Measurements from ENCODE around the gene SHCBP1L.
A peak's percentile ranks its signal among the peaks of the same experiment; 100 is the strongest.

The SHCBP1L gene

DNA sequence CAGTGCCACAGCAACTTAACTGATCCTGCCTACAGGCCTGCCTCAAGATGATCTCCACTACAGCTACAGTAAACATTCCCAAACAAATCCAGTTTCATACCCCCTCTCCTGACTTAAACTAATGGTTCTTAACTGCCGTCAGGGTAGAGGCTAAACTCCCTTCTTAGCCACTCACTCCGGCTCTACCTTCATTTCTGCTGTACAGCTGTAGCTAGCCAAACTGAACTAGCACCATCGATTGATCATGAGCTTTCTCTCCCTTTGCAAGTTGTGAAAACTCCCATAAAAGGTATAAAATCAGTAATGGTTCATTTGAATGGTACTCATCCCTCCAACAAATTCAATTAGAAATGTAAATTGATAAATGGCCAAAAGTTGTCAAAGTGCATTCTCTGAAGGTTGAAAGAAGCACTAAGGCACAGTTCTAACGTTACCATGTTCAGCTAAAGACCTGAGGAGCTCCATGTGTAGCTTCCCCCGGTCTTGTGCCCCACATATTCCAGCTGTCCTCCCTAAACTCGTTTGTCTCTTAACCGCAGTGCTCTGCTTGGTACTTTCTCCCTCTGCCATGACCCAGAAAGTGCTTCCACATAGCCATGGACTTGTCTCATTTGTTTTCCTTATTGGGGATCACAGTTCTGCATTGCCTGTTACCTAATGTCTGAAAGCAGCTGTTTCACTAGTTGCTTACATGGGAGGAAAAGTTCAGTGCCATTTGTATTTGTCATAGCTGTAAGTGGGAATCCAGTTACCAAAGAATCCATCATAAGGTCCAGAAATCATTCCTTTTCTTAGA lies 64.0 kb downstream of the SHCBP1L start:
- 0 out of 2 replicates have a peak, but pooled peaks cover 5% of the 10 kb centered on the region for H3K4me1 ChIP-seq (ENCODE audit: insufficient read depth, low read length)
- H3K27ac ChIP-seq (ENCODE audit: low read depth, low read length), result no peak overlapping the region
- no peaks in the 10 kb centered on the region for H3K9me3 ChIP-seq (ENCODE audit: insufficient read depth, low read depth, low read length)
- H3K9ac ChIP-seq (ENCODE audit: low read depth, low read length), result no peak overlapping the region
- H3K4me3 ChIP-seq (ENCODE audit: low read length), result no peak overlapping the region
- peaks cover 55% of the 10 kb centered on the region for H3K36me3 ChIP-seq (ENCODE audit: insufficient read depth, low read length)
- 73% methylated on average over 7 of the region's 7 CpGs for WGBS
- H3K27me3 ChIP-seq (ENCODE audit: insufficient read depth, low read length), result no peaks in the 10 kb centered on the region

DNA sequence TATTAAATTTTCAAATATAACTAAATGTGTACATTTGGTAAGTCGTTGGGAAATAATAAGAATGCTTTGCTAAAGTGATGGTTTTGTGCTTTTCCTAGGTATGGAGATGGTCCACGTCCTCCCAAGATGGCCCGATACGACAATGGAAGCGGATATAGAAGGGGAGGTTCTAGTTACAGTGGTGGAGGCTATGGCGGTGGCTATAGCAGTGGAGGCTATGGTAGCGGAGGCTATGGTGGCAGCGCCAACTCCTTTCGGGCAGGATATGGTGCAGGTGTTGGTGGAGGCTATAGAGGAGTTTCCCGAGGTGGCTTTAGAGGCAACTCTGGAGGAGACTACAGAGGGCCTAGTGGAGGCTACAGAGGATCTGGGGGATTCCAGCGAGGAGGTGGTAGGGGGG lies 66.0 kb downstream of the SHCBP1L start:
- peaks cover 73% of the 10 kb centered on the region for H3K36me3 ChIP-seq (ENCODE audit: insufficient read depth, low read length)
- 0 out of 2 replicates have a peak, but pooled peaks cover 5% of the 10 kb centered on the region for H3K4me1 ChIP-seq (ENCODE audit: insufficient read depth, low read length)
- H3K4me3 ChIP-seq (ENCODE audit: low read length), result no peak overlapping the region
- H3K9me3 ChIP-seq (ENCODE audit: insufficient read depth, low read depth, low read length), result no peaks in the 10 kb centered on the region
- H3K9ac ChIP-seq (ENCODE audit: low read depth, low read length), result no peak overlapping the region
- no peaks in the 10 kb centered on the region for H3K27me3 ChIP-seq (ENCODE audit: insufficient read depth, low read length)
- 96% methylated on average over 11 of the region's 11 CpGs for WGBS
- no peak overlapping the region for H3K27ac ChIP-seq (ENCODE audit: low read depth, low read length)

DNA sequence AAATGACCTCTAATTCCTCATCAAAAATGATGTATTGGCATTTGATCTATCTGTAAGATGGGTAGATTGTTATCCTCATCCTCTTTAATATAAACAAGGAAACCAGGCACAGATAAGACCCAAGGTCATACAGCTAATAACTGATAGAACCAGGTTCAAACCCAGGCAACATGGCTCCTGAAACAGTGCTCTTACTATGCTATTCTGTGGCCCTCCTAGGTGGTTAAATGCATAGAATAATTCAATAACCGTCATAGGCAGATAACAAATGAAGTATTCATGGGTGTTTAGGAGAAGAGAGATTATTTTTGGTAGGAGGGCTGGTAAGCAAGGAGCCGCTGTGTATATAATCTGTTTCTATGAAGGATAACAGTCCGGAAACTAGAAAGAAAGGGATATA lies 67.4 kb downstream of the SHCBP1L start:
- H3K27ac ChIP-seq (ENCODE audit: low read depth, low read length), result no peak overlapping the region
- peaks cover 87% of the 10 kb centered on the region for H3K36me3 ChIP-seq (ENCODE audit: insufficient read depth, low read length)
- no peaks in the 10 kb centered on the region for H3K27me3 ChIP-seq (ENCODE audit: insufficient read depth, low read length)
- no peak overlapping the region for H3K4me3 ChIP-seq (ENCODE audit: low read length)
- H3K9me3 ChIP-seq (ENCODE audit: insufficient read depth, low read depth, low read length), result no peaks in the 10 kb centered on the region
- WGBS, result 97% methylated on average over 3 of the region's 3 CpGs
- no peak overlapping the region for H3K9ac ChIP-seq (ENCODE audit: low read depth, low read length)
- no peaks in the 10 kb centered on the region for H3K4me1 ChIP-seq (ENCODE audit: insufficient read depth, low read length)

DNA sequence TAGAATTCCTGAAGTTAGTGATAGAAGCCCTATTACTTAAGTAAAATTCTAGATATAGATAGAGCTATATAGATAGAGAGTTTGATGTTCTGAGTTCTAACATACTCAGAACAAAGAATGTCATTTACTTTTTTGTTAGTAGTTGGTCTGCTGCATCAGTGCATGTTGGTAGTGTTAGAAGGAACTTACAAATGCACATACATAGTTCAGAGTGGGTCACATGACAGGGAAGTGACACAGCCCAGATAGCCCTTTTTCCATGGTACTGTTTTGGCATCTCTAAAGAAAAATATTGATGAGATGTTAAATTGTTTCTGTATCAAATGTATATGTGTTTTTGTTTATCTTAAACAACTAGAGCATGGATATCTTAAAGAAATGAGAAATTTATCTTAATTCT lies 68.1 kb downstream of the SHCBP1L start:
- Histone ChIP-seq H3K9me3 (ENCODE audit: insufficient read depth, low read depth, low read length) (no peaks in the 10 kb centered on the region), H3K4me3 (ENCODE audit: low read length) (no peak overlapping the region), H3K27me3 (ENCODE audit: insufficient read depth, low read length) (no peaks in the 10 kb centered on the region), H3K9ac (ENCODE audit: low read depth, low read length) (no peak overlapping the region), H3K4me1 (ENCODE audit: insufficient read depth, low read length) (no peaks in the 10 kb centered on the region), H3K27ac (ENCODE audit: low read depth, low read length) (no peak overlapping the region), H3K36me3 (ENCODE audit: insufficient read depth, low read length) (peaks cover 94% of the 10 kb centered on the region)

DNA sequence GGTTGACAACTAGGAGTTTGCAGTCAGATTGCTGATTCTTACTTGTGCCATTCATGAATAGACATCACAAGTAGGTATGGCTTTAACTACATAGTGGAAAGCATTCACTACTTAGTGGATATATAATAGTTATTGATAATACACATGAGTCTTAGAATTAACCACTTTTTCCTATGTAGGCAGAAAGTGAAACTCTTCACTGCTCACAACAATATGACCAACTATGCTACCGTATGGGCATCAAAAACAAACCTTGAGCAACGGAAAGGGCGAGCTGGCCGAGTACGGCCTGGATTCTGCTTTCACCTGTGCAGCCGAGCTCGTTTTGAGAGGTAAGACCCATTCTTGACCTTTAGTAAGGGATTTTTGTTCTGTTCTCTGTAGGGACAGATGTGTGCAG lies 75.1 kb downstream of the SHCBP1L start:
- Histone ChIP-seq H3K36me3 (ENCODE audit: insufficient read depth, low read length) (peaks cover 99% of the 10 kb centered on the region), H3K9ac (ENCODE audit: low read depth, low read length) (no peak overlapping the region), H3K9me3 (ENCODE audit: insufficient read depth, low read depth, low read length) (no peaks in the 10 kb centered on the region), H3K4me3 (ENCODE audit: low read length) (no peak overlapping the region), H3K4me1 (ENCODE audit: insufficient read depth, low read length) (no peaks in the 10 kb centered on the region), H3K27ac (ENCODE audit: low read depth, low read length) (no peak overlapping the region), H3K27me3 (ENCODE audit: insufficient read depth, low read length) (no peaks in the 10 kb centered on the region)
- 96% methylated on average over 7 of the region's 7 CpGs for WGBS

DNA sequence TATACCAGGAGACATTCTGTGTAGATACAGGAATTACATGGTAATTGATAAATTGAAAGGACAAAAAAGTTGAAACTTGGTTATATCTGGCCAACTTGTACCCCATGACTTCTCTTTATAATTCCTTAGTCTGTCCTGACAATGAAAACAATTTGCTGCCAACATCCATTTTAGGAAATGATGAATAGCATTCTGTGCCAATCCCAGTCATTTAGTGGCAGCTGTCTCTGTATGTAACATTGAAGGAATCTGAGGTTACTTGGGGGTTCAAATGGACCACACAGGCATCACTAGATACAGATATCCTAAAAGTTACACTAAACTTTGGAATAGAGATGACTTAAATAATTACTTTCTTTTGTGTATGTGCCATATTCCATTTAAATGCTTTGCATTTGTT lies 75.6 kb downstream of the SHCBP1L start:
- Histone ChIP-seq H3K36me3 (ENCODE audit: insufficient read depth, low read length) (peaks cover 100% of the 10 kb centered on the region), H3K4me1 (ENCODE audit: insufficient read depth, low read length) (no peaks in the 10 kb centered on the region), H3K27me3 (ENCODE audit: insufficient read depth, low read length) (no peaks in the 10 kb centered on the region), H3K9ac (ENCODE audit: low read depth, low read length) (no peak overlapping the region), H3K9me3 (ENCODE audit: insufficient read depth, low read depth, low read length) (no peaks in the 10 kb centered on the region), H3K27ac (ENCODE audit: low read depth, low read length) (no peak overlapping the region), H3K4me3 (ENCODE audit: low read length) (no peak overlapping the region)

DNA sequence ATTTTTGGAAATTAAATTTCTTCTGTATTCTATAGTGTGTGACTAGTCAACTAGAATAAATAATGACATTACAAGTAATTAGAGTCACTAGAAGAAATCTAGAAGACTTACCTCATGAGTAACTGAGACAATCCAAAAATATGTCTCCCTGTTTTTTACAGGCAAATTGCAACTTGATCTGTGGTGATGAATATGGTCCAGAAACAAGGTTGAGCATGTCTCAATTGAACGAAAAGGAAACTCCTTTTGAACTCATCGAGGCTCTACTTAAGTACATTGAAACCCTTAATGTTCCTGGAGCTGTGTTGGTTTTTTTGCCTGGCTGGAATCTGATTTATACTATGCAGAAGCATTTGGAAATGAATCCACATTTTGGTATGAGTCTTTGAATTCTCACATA lies 77.1 kb downstream of the SHCBP1L start:
- no peaks in the 10 kb centered on the region for H3K9me3 ChIP-seq (ENCODE audit: insufficient read depth, low read depth, low read length)
- H3K36me3 ChIP-seq (ENCODE audit: insufficient read depth, low read length), result peaks cover 100% of the 10 kb centered on the region
- H3K9ac ChIP-seq (ENCODE audit: low read depth, low read length), result no peak overlapping the region
- WGBS, result 94% methylated on average over 2 of the region's 2 CpGs
- no peaks in the 10 kb centered on the region for H3K27me3 ChIP-seq (ENCODE audit: insufficient read depth, low read length)
- H3K27ac ChIP-seq (ENCODE audit: low read depth, low read length), result no peak overlapping the region
- no peak overlapping the region for H3K4me3 ChIP-seq (ENCODE audit: low read length)
- H3K4me1 ChIP-seq (ENCODE audit: insufficient read depth, low read length), result no peaks in the 10 kb centered on the region

DNA sequence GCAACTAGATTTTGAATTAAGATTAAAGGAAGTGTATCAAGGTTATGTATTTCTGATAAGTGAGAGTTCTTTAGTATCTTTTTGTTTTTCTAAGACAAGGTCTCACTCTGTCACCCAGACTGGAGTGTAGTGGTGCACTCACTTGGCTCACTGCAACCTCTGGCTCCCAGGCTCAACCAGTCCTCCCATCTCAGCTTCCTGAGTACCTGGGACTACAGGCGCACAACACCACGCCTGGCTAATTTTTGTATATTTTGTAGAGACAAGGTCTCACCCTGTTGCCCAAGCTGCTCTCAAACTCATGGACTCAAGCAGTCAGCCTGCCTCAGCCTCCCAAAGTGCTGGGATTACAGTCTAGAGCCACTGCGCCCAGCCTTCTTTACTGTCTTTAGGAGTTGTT lies 80.1 kb downstream of the SHCBP1L start:
- WGBS, result 94% methylated on average over 3 of the region's 3 CpGs
- Histone ChIP-seq H3K4me1 (ENCODE audit: insufficient read depth, low read length) (no peaks in the 10 kb centered on the region), H3K4me3 (ENCODE audit: low read length) (no peak overlapping the region), H3K9me3 (ENCODE audit: insufficient read depth, low read depth, low read length) (no peaks in the 10 kb centered on the region), H3K27ac (ENCODE audit: low read depth, low read length) (no peak overlapping the region), H3K36me3 (ENCODE audit: insufficient read depth, low read length) (peaks cover 100% of the 10 kb centered on the region), H3K27me3 (ENCODE audit: insufficient read depth, low read length) (no peaks in the 10 kb centered on the region), H3K9ac (ENCODE audit: low read depth, low read length) (no peak overlapping the region)

DNA sequence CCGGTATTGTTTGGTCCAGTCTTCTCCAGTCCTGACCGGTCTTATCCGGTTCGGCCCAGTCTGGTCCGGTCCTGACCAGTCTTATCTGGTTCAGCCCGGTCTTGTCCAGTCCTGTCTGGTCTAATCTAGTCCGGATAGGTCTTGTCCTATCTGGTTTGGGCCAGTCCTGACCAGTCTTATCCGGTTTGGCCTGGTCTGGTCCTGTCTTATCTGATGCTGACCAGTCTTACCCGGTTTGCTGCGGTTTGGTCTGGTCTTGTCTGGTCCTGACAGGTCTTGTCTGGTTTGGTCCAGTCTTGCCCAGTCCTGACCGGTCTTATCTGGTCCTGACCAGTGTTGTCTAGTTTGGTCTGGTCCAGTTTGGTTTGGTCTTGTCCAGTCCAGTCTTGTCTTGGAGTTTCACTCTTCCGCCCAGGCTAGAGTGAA lies 83.7 kb downstream of the SHCBP1L start:
- Histone ChIP-seq H3K36me3 (ENCODE audit: insufficient read depth, low read length) (peaks cover 100% of the 10 kb centered on the region), H3K9ac (ENCODE audit: low read depth, low read length) (no peak overlapping the region), H3K27me3 (ENCODE audit: insufficient read depth, low read length) (no peaks in the 10 kb centered on the region), H3K27ac (ENCODE audit: low read depth, low read length) (peak overlapping the region; percentile 62; the same call in 1 of the 2 replicates), H3K4me3 (ENCODE audit: low read length) (no peak overlapping the region), H3K4me1 (ENCODE audit: insufficient read depth, low read length) (no peaks in the 10 kb centered on the region), H3K9me3 (ENCODE audit: insufficient read depth, low read depth, low read length) (no peaks in the 10 kb centered on the region)
- WGBS, result 97% methylated on average over 12 of the region's 12 CpGs

DNA sequence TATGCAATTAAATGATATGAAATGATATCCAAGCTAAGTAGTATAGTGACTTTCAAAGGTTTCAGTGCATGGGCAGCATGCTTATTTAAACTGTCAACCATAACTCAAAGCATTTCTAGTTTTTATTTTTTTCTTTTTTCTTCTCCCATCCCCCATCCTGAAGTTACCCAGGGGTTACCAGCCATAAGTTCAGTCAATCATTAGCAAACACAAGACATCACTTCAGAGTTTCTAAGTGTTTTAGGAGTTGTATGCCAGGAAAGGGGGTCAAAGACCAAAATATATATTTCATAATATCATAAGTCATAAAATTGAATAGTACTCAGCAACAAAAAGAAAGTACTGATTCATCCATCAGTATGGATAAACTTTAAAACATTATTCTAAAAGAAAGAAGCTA lies 85.1 kb downstream of the SHCBP1L start:
- Histone ChIP-seq H3K4me1 (ENCODE audit: insufficient read depth, low read length) (no peaks in the 10 kb centered on the region), H3K9ac (ENCODE audit: low read depth, low read length) (no peak overlapping the region), H3K27me3 (ENCODE audit: insufficient read depth, low read length) (no peaks in the 10 kb centered on the region), H3K4me3 (ENCODE audit: low read length) (no peak overlapping the region), H3K9me3 (ENCODE audit: insufficient read depth, low read depth, low read length) (no peaks in the 10 kb centered on the region), H3K27ac (ENCODE audit: low read depth, low read length) (no peak overlapping the region), H3K36me3 (ENCODE audit: insufficient read depth, low read length) (peaks cover 100% of the 10 kb centered on the region)

DNA sequence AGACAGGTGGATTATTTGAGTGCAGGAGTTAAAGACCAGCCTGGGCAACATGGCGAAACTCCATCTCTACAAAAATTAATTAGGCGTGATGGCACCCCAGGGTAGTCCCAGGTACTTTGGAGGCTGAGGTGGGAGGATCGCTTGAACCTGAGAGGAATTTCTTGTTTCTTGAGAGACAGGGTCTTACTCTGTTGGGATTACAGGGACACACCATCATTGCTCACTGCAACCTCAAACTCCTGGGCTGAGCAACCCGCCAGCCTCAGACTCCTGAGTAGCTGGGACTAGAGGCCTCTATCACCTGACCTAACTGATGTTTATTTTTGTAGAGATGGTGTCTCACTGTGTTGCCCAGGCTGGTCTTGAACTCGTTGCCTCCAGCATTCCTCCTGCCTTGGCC lies 89.0 kb downstream of the SHCBP1L start:
- peaks cover 100% of the 10 kb centered on the region for H3K36me3 ChIP-seq (ENCODE audit: insufficient read depth, low read length)

DNA sequence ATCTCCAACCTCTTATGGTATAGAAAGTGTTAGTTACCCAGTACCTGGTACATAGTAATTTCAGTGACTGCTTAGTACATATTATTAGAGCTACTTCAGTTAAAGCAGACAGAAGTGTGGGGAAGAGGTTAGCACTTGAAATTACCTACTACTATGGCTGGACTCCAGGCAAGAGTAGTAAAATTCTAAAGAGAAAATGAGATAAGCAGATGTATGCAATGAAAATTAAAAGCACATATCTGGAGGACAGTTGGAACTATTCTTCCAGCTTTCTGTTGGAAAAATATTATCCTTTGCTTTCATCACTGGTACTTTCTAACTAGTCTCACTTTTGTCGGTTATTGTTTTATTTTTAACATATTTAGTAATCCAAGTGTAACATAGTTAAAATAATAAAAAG lies 90.1 kb downstream of the SHCBP1L start:
- no peak overlapping the region for H3K4me3 ChIP-seq (ENCODE audit: low read length)
- H3K27me3 ChIP-seq (ENCODE audit: insufficient read depth, low read length), result no peaks in the 10 kb centered on the region
- no peaks in the 10 kb centered on the region for H3K4me1 ChIP-seq (ENCODE audit: insufficient read depth, low read length)
- H3K27ac ChIP-seq (ENCODE audit: low read depth, low read length), result no peak overlapping the region
- no peak overlapping the region for H3K9ac ChIP-seq (ENCODE audit: low read depth, low read length)
- no peaks in the 10 kb centered on the region for H3K9me3 ChIP-seq (ENCODE audit: insufficient read depth, low read depth, low read length)
- H3K36me3 ChIP-seq (ENCODE audit: insufficient read depth, low read length), result peaks cover 100% of the 10 kb centered on the region
- WGBS, result no CpG with 5 or more reads among the region's 1 CpG

More for the DNA sequence above, 89.0 kb downstream of the SHCBP1L start:
- H3K9me3 ChIP-seq (ENCODE audit: insufficient read depth, low read depth, low read length), result no peaks in the 10 kb centered on the region
- WGBS, result 97% methylated on average over 5 of the region's 5 CpGs
- no peak overlapping the region for H3K4me3 ChIP-seq (ENCODE audit: low read length)
- H3K27ac ChIP-seq (ENCODE audit: low read depth, low read length), result no peak overlapping the region
- H3K4me1 ChIP-seq (ENCODE audit: insufficient read depth, low read length), result no peaks in the 10 kb centered on the region
- H3K27me3 ChIP-seq (ENCODE audit: insufficient read depth, low read length), result no peaks in the 10 kb centered on the region
- H3K9ac ChIP-seq (ENCODE audit: low read depth, low read length), result no peak overlapping the region

Measured in HUES64 (cell line).